ENCODE measurements around the gene DNAL4.

DNAL4 gene

GRCh38 chr22:38741166-38741565, 52.8 kb downstream of the DNAL4 start:
- Histone ChIP-seq H3K36me3 (replicated peaks; ENCODE audit: low read depth, low read length) (peaks cover 87% of the 10 kb centered on the region), H3K4me3 (ENCODE audit: low read length) (no peak overlapping the region), H3K27me3 (ENCODE audit: low read depth, low read length) (no peaks in the 10 kb centered on the region), H3K9ac (ENCODE audit: low read length) (no peak overlapping the region), H4K20me1 (ENCODE audit: insufficient read depth, low read length) (no peaks in the 10 kb centered on the region; the same call in 1 of the 2 replicates), H3K9me3 (ENCODE audit: insufficient read depth, low read length) (no peaks in the 10 kb centered on the region), H3K27ac (ENCODE audit: low read length) (no peak overlapping the region), H3K79me2 (ENCODE audit: low read length) (no peaks in the 10 kb centered on the region), H2AFZ (ENCODE audit: low read depth, low read length) (no peak overlapping the region), H3K4me2 (ENCODE audit: low read length) (no peak overlapping the region), H3K4me1 (ENCODE audit: low read length) (no peaks in the 10 kb centered on the region)
- TF ChIP-seq CTCF (IDR thresholded peaks at IDR 0.05; ENCODE audit: low read depth, low read length) (no peak), EZH2phosphoT487 (IDR thresholded peaks at IDR 0.05; ENCODE audit: low read depth) (no peak)

GRCh38 chr22:38740754-38741153, 53.2 kb downstream of the DNAL4 start:
- H3K4me2 ChIP-seq (ENCODE audit: low read length), result no peak overlapping the region
- H4K20me1 ChIP-seq (ENCODE audit: insufficient read depth, low read length), result no peaks in the 10 kb centered on the region; the same call in 1 of the 2 replicates
- H2AFZ ChIP-seq (ENCODE audit: low read depth, low read length), result no peak overlapping the region
- H3K79me2 ChIP-seq (ENCODE audit: low read length), result no peaks in the 10 kb centered on the region
- H3K4me1 ChIP-seq (ENCODE audit: low read length), result no peaks in the 10 kb centered on the region
- no peak overlapping the region for H3K4me3 ChIP-seq (ENCODE audit: low read length)
- H3K9me3 ChIP-seq (ENCODE audit: insufficient read depth, low read length), result no peaks in the 10 kb centered on the region
- no peaks in the 10 kb centered on the region for H3K27me3 ChIP-seq (ENCODE audit: low read depth, low read length)
- H3K9ac ChIP-seq (ENCODE audit: low read length), result no peak overlapping the region
- TF ChIP-seq CTCF (IDR thresholded peaks at IDR 0.05; ENCODE audit: low read depth, low read length) (no peak), EZH2phosphoT487 (IDR thresholded peaks at IDR 0.05; ENCODE audit: low read depth) (no peak)
- no peak overlapping the region for H3K27ac ChIP-seq (ENCODE audit: low read length)
- H3K36me3 ChIP-seq (replicated peaks; ENCODE audit: low read depth, low read length), result peaks cover 87% of the 10 kb centered on the region

- no peak overlapping the region for H3K9ac ChIP-seq (ENCODE audit: low read length)
- H3K9me3 ChIP-seq (ENCODE audit: insufficient read depth, low read length), result no peaks in the 10 kb centered on the region
- H3K27ac ChIP-seq (ENCODE audit: low read length), result no peak overlapping the region
- no peaks in the 10 kb centered on the region; the same call in 1 of the 2 replicates for H4K20me1 ChIP-seq (ENCODE audit: insufficient read depth, low read length)
- no peaks in the 10 kb centered on the region for H3K4me1 ChIP-seq (ENCODE audit: low read length)
- H3K4me2 ChIP-seq (ENCODE audit: low read length), result no peak overlapping the region
- H3K4me3 ChIP-seq (ENCODE audit: low read length), result no peak overlapping the region
- H3K36me3 ChIP-seq (replicated peaks; ENCODE audit: low read depth, low read length), result peaks cover 87% of the 10 kb centered on the region
- H3K79me2 ChIP-seq (ENCODE audit: low read length), result no peaks in the 10 kb centered on the region
- H3K27me3 ChIP-seq (ENCODE audit: low read depth, low read length), result no peaks in the 10 kb centered on the region
- TF ChIP-seq CTCF (IDR thresholded peaks at IDR 0.05; ENCODE audit: low read depth, low read length) (no peak), EZH2phosphoT487 (IDR thresholded peaks at IDR 0.05; ENCODE audit: low read depth) (no peak)
- H2AFZ ChIP-seq (ENCODE audit: low read depth, low read length), result no peak overlapping the region
Observed at GRCh38 chr22:38740116-38740723, 53.7 kb downstream of the DNAL4 start.

- Histone ChIP-seq H3K4me3 (ENCODE audit: low read length) (no peak overlapping the region), H3K79me2 (ENCODE audit: low read length) (no peaks in the 10 kb centered on the region), H3K9me3 (ENCODE audit: insufficient read depth, low read length) (no peaks in the 10 kb centered on the region), H4K20me1 (ENCODE audit: insufficient read depth, low read length) (peaks cover under 1% of the 10 kb centered on the region; the same call in 1 of the 2 replicates), H3K36me3 (replicated peaks; ENCODE audit: low read depth, low read length) (peaks cover 85% of the 10 kb centered on the region), H2AFZ (ENCODE audit: low read depth, low read length) (no peak overlapping the region), H3K9ac (ENCODE audit: low read length) (no peak overlapping the region), H3K4me1 (ENCODE audit: low read length) (no peaks in the 10 kb centered on the region), H3K4me2 (ENCODE audit: low read length) (no peak overlapping the region), H3K27ac (ENCODE audit: low read length) (no peak overlapping the region), H3K27me3 (ENCODE audit: low read depth, low read length) (no peaks in the 10 kb centered on the region)
- no peak for TF ChIP-seq CTCF (IDR thresholded peaks at IDR 0.05; ENCODE audit: low read depth, low read length)
- no peak for TF ChIP-seq EZH2phosphoT487 (IDR thresholded peaks at IDR 0.05; ENCODE audit: low read depth)
Observed at GRCh38 chr22:38739300-38740055, 54.5 kb downstream of the DNAL4 start.

All from OCI-LY3 (cell line).